ENCODE results near the gene GAMT.
A peak's percentile ranks its signal among the peaks of the same experiment; 100 is the strongest.
"Not testable (repeated sequence)": the region's sequence is repeated elsewhere in the genome, so short reads cannot be mapped to it uniquely, and the experiment has no call there.

Gene GAMT

GRCh38 chr19:1401138-1401888, at the start of gene GAMT:
Gene GAMT (minus strand): TSS chr19:1401542. CDS start chr19:1401476, 66 bp downstream.
- DNase-seq (ENCODE audit: extremely low spot score, insufficient read length, low read depth) (peak; percentile 54), FAIRE-seq (no peak)

DNA sequence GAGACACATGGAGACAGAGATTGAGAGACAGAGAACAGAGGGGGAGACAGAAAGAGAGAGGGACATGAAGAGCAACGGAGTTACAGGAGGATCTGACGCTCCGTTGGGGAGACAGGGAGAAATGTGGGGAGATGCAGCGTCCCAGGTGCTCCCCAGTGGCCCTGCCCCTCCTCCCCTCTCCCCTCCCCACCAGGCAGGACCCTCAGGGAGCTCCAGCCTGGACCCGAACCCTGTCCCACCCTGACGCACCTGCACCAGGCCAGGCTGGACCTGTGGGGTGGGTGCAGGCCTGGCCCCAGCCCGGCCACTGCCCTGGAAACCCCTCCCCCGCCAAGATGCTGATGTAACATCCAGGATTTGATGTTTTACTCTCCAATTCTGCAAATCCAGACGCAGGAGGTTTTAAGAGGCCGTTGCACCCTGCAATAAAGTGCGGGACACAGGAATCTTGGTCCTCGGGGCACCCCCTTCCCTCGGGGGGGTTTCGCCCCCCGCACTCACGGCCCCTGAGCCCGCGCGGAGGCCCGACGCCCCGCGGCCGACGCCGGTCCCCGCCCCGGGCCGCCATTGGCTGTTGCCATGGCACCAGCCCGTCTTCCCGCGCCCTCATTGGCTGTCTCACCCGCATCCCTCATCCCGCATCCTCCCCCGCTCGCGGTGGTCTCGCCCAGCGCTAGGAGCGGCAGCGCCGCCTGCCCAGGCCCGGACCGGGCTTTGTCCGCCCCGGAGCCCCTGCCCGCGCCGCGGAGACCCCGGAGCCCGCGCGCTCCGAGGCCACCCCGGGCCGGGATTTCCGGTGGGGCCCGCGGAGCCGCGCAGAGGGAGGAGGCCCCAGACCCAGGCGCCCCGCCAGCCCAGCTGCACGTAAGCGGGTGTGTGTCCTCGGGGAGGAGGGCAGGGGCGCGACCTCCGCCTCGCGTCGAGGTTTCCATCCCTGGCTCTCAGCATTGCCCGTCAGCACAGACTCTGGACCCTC, 48.4 kb upstream of the GAMT start, which contains the start of gene APC2:
Gene APC2, plus strand, starts transcription at position 655 of the 976 bp plus-strand sequence. CDS start 2,881 bp downstream, outside the sequence.
- no peak for FAIRE-seq

DNA sequence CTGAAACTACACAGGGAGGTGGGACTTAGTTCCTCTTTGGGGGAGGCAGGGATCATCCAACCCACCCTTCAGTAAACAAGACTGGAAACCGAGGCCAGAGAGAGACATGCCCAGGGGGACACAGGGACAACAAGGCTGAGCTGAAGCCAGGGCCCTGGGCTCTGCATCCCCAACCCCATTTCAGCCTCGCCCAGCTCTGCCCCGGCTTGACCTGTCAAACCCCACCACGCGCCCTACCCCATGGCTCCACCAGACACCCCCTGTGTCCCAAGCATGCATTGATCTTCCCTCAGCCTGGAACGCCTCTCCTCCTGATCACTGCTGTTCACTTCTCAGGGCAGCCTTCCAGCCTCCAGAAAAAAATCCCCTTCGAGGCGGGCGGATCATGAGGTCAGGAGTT, 46.6 kb upstream of the GAMT start:
- DNase-seq (ENCODE audit: extremely low spot score, insufficient read length, low read depth) (no peak), FAIRE-seq (no peak)

More for the DNA sequence above, 48.4 kb upstream of the GAMT start, which contains the start of gene APC2:
- no peak for DNase-seq (ENCODE audit: extremely low spot score, insufficient read length, low read depth)

DNA sequence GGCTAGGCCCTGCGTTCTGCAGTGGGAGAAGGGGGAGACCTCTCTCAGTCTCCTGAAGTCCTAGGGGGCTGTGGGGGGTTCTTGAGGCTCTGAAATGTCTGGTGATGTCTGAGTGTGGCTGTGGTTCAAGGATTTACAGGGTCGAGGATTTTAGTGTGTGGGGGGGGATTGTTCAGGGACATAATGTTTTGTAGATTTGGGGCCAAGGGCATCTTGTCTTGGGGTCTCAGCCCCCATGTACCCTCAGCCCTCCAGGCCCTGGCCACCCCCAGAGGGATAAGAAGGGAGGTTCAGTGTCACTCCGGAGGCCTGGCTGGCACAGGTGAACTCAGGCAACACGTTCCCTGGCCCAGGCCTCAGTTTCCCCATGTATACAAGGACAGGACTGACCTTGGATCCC, 46.2 kb upstream of the GAMT start:
- FAIRE-seq, result no peak

DNA sequence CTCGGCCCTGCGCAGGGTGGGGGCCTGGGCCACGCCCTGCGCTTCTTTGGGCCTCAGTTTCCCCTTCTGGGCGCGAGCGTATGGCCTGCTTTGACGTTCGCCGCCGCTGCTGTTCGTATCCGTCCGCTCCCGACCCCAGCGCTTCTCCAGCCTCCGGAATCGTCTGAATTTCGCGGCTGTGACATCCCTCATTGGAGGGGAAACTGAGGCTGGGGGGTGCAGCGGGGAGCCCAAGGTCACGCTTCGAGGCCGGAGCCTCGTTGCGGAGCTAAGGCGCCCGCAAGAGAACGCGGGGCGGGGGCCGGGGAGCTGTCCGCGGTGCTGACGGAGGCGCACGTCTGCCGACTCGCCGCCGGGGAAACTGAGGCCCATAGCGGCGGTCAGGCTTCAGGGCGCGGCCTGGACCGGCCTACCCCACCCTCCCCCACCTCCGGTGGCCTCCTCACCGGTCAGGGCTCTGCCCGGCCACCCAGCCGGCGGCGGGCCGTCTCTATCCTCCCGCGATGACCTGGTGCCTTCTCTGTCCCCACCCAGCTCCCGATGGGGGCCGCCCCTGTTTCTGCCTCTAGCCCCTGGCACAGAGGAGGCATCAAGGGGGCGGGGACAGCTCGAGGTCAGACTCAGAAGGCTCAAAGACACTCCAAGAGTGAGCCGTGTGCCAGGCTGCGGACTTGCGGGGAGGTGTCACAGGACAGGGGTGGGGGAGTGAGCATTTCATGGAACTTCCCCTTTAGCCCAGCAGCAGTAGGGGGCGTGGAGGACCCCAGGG, 45.6 kb upstream of the GAMT start:
- no peak for DNase-seq (ENCODE audit: extremely low spot score, insufficient read length, low read depth)
- FAIRE-seq, result no peak

More for the DNA sequence above, 46.2 kb upstream of the GAMT start:
- DNase-seq (ENCODE audit: extremely low spot score, insufficient read length, low read depth), result no peak

DNA sequence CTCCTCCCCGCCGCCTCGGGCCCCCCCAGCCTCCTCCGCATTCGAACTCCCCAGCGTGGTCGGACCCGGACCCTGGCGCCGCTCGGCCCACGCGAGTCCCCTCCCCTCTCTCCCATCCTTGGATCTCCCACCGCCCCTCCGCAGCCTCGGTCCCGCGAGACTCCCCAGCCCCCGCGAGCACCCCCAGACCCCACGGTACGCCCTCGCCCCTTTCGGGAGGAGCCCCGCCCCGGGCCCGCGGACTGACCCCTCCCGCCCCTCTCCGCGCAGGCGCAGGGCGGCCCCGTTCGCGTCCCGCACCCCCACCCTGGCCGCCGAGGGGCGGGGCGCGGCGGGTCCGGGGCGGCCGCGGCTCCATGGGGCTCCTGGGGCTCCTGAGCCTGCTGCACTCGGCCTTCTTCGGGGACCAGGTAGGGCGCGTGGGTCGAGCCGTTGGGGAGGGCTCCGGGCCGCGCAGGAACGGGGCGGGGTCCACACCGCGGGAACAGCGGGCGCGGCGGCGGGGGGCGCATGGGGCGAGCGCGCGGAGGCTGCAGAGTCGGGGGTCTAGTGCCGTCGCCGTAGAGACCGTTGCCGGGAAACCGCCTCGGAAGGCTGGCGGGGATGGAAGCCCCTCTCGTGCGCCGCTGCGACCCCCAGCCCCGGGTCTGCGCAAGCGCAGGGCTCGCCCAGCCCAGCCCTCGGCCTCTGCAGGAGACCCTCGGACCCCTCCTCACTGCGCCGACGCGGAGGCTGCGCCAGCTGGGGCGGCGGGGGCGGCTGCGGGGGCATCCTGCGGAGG, 44.8 kb upstream of the GAMT start:
- FAIRE-seq, result no peak
- no peak for DNase-seq (ENCODE audit: extremely low spot score, insufficient read length, low read depth)

- peak; percentile 79 for FAIRE-seq
- peak; percentile 88 for DNase-seq (ENCODE audit: extremely low spot score, insufficient read length, low read depth)
Observed at GRCh38 chr19:1445185-1445931, 44.0 kb upstream of the GAMT start.

DNA sequence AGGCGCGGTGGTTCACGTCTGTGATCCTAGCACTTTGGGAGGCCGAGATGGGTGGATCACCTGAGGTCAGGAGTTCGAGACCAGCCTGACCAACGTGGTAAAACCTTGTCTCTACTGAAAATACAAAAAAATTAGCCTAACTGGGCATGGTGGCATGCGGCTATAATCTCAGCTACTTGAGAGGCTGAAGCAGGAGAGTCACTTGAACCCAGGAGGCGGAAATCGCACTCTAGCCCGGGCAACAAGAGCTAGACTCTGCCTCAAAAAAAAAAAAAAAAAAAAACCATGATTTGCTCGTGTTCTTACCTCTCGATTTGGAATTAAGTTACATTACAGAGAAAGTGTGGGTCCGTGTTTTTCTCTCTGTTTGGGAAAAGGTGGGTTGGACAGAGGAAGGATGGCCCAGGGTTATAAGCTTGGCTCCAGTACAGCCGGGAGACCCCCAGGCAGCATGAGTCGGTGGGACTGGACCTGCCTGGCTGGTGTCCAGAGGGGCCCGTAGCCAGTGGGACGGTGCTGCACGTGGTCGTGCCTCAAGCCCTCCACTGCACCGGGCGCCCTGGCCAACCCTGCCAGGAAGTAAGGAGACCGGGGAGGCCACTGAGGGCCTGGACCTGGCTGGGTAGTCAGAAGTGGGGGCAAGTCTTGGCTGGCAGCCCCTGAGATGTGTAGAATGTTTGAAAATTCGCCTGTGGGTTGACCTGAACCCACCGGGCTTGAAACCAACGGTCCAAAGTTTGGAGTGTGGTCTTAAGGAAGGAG, 40.5 kb upstream of the GAMT start:
- no peak for FAIRE-seq
- no peak for DNase-seq (ENCODE audit: extremely low spot score, insufficient read length, low read depth)

DNA sequence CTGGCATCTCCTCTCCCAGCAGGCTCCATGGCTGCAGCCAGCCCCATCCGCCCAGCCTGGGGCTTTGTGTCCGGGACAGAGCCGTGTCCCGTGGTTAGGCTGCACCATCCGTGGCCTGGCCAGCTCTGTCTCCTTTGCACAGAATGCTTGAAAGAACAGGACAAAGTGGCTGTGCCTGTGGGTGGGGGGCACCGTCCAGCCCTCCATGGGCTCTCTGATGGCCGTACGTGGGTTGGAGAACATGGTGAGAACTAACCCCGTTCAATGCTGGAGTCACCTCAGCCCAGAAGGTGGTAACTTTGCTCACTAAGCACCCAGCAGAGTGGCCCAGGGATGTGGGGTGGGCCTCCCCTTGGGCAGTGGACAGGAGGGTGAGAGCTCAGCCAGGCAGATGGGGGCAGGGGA, 39.7 kb upstream of the GAMT start:
- DNase-seq (ENCODE audit: extremely low spot score, insufficient read length, low read depth) (no peak), FAIRE-seq (no peak)

GRCh38 chr19:1440418-1440801, 39.1 kb upstream of the GAMT start:
- no peak for FAIRE-seq
- no peak for DNase-seq (ENCODE audit: extremely low spot score, insufficient read length, low read depth)

- FAIRE-seq; DNase-seq (ENCODE audit: extremely low spot score, insufficient read length, low read depth): not testable (repeated sequence)
Observed at GRCh38 chr19:1439525-1440417, 38.4 kb upstream of the GAMT start.

- DNase-seq (ENCODE audit: extremely low spot score, insufficient read length, low read depth), result no peak
- FAIRE-seq, result no peak
Observed at GRCh38 chr19:1438933-1439354, 37.6 kb upstream of the GAMT start.

GRCh38 chr19:1438035-1438932, 36.9 kb upstream of the GAMT start, which contains the start of gene RPS15:
Gene RPS15 (plus strand): TSS chr19:1438396. CDS start chr19:1438426, 30 bp downstream.
- DNase-seq (ENCODE audit: extremely low spot score, insufficient read length, low read depth), result peak; percentile 93
- FAIRE-seq, result peak; percentile 93

DNA sequence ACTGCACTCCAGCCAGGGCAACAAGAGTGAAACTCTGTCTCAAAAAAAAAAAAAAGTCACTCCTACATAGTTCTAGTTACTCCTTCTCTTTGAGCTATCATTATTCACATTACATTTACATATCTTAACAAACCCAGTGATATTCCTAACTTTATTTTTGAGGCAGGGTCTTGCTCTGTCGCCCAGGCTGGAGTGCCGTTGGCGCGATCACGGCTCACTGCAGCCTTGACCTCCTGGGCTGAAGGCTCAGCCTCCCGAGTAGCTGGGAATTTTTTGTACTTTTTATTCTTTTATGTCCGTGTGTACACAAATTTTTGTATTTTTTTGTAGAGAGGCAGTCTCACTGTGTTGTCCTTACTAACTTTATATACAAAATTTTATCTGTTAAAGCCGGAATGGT, 36.3 kb upstream of the GAMT start:
- DNase-seq (ENCODE audit: extremely low spot score, insufficient read length, low read depth) (no peak), FAIRE-seq (no peak)

- DNase-seq (ENCODE audit: extremely low spot score, insufficient read length, low read depth) (no peak), FAIRE-seq (no peak)
Observed at GRCh38 chr19:1435378-1435989, 34.1 kb upstream of the GAMT start.
